Activated CD4-positive, alpha-beta T cell treated with anti-CD3 and anti-CD28 coated beads, Interleukin-2, amount 50 U/mL, for 1 hour (primary cell): Measurements from ENCODE around the gene OFD1.

Experiments used
- DNase-seq: peaks from one replicate; pipeline ENCODE4 v3.0.0-alpha.2; 2020

The OFD1 gene

GRCh38 chrX:13752646-13753045 is 18.1 kb downstream of the OFD1 start:
- no peak for DNase-seq

GRCh38 chrX:13754765-13755164 is 20.2 kb downstream of the OFD1 start:
- no peak for DNase-seq

GRCh38 chrX:13755254-13755653 is 20.7 kb downstream of the OFD1 start:
- no peak for DNase-seq

GRCh38 chrX:13756381-13756780 is 21.8 kb downstream of the OFD1 start:
- DNase-seq, result no peak

- no peak for DNase-seq
These were observed 24.7 kb downstream of the OFD1 start for GRCh38 chrX:13759152-13759718.

GRCh38 chrX:13760426-13760825 is 25.9 kb downstream of the OFD1 start:
- no peak for DNase-seq

GRCh38 chrX:13761606-13762414 is 27.3 kb downstream of the OFD1 start:
- DNase-seq, result no peak

- no peak for DNase-seq
These were observed 28.9 kb downstream of the OFD1 start for GRCh38 chrX:13763489-13763888.

GRCh38 chrX:13764281-13764680 is 29.7 kb downstream of the OFD1 start:
- no peak for DNase-seq

- no peak for DNase-seq
These were observed 30.2 kb downstream of the OFD1 start for GRCh38 chrX:13764765-13765164.

- no peak for DNase-seq
These were observed 34.4 kb downstream of the OFD1 start for GRCh38 chrX:13768939-13769338.

- DNase-seq, result no peak
These were observed 35.5 kb downstream of the OFD1 start for GRCh38 chrX:13770013-13770535.

- no peak for DNase-seq
These were observed 40.1 kb downstream of the OFD1 start for GRCh38 chrX:13774696-13775095.

GRCh38 chrX:13775837-13776236 is 41.3 kb downstream of the OFD1 start:
- no peak for DNase-seq

GRCh38 chrX:13776387-13776786 is 41.8 kb downstream of the OFD1 start:
- DNase-seq, result no peak

- no peak for DNase-seq
These were observed 44.4 kb downstream of the OFD1 start for GRCh38 chrX:13778916-13779315.

- no peak for DNase-seq
These were observed 46.4 kb downstream of the OFD1 start for GRCh38 chrX:13780868-13781427.

- DNase-seq, result no peak
These were observed 51.5 kb downstream of the OFD1 start for GRCh38 chrX:13786048-13786447.

GRCh38 chrX:13790206-13791131 is 55.9 kb downstream of the OFD1 start:
- no peak for DNase-seq

- no peak for DNase-seq
These were observed 56.6 kb downstream of the OFD1 start for GRCh38 chrX:13791145-13791544.

- no peak for DNase-seq
These were observed 57.0 kb downstream of the OFD1 start for GRCh38 chrX:13791559-13791958.

GRCh38 chrX:13793897-13794296 is 59.3 kb downstream of the OFD1 start:
- DNase-seq, result no peak

- no peak for DNase-seq
These were observed 59.9 kb downstream of the OFD1 start for GRCh38 chrX:13794417-13794816.
